ENCODE measurements around the gene HERC3.

Gene HERC3

DNA sequence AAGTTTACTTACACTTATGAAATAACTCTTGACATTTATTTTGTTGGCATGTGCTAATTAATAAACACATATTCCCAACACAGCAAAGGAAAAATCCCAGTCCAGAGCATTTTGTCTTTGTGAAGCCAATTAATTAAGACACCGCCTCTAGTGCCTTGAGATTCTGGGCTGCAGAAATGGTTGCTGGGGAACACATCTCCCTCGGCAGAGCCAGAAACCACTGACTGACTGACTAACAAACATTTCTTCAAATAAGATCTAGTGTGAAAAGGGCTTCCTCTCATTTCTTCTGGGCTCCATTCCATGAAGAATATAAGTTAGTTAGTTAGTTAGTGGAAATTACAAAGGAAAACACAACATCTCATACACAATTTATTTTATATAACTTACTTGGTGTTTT is 133.7 kb downstream of the HERC3 start:
- DNase-seq (ENCODE audit: low read depth, low spot score): no peak
- TF ChIP-seq, protein P1, sequence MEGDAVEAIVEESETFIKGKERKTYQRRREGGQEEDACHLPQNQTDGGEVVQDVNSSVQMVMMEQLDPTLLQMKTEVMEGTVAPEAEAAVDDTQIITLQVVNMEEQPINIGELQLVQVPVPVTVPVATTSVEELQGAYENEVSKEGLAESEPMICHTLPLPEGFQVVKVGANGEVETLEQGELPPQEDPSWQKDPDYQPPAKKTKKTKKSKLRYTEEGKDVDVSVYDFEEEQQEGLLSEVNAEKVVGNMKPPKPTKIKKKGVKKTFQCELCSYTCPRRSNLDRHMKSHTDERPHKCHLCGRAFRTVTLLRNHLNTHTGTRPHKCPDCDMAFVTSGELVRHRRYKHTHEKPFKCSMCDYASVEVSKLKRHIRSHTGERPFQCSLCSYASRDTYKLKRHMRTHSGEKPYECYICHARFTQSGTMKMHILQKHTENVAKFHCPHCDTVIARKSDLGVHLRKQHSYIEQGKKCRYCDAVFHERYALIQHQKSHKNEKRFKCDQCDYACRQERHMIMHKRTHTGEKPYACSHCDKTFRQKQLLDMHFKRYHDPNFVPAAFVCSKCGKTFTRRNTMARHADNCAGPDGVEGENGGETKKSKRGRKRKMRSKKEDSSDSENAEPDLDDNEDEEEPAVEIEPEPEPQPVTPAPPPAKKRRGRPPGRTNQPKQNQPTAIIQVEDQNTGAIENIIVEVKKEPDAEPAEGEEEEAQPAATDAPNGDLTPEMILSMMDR (IDR thresholded peaks at IDR 0.05; ENCODE audit: insufficient read depth, low read length, missing control alignments): no peak
- POLR2A ChIA-PET: no interaction called here

DNA sequence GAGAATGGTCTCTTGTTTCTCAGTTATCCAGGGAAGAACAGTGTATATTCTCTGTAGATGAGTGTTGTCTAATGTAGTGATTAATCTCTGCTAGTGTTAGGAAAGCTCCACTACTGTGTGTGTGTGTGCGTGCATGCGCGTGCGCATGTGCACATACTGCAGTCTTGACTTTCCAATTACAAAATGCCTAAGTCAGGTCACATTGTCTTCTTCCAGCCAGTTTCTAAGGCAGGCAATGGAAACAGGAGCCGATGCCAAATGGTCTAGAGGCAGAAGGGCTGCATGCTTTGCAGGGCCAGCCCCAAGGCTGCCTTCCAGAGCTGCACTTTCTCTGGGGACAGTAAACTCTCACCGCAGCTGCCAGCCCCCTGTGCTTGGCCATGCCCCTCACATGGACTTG is 135.9 kb downstream of the HERC3 start:
- CTCF ChIA-PET: no interaction called here
- POLR2A ChIA-PET: no interaction called here
- no peak overlapping the region for H3K4me3 ChIP-seq (ENCODE audit: low read depth, low read length)
- no peak for DNase-seq (ENCODE audit: low read depth, low spot score)
- TF ChIP-seq, protein P1 (IDR thresholded peaks at IDR 0.05; ENCODE audit: insufficient read depth, low read length, missing control alignments): no peak

More for the DNA sequence above, 133.7 kb downstream of the HERC3 start:
- CTCF ChIA-PET: interaction anchor here (0.9 to 1.5 kb wide), 6 partner anchors 8 to 66 kb away, joined by 3 to 5 read pairs (median 3); no protein-coding TSS in a partner anchor
- no peak overlapping the region for H3K4me3 ChIP-seq (ENCODE audit: low read depth, low read length)

DNA sequence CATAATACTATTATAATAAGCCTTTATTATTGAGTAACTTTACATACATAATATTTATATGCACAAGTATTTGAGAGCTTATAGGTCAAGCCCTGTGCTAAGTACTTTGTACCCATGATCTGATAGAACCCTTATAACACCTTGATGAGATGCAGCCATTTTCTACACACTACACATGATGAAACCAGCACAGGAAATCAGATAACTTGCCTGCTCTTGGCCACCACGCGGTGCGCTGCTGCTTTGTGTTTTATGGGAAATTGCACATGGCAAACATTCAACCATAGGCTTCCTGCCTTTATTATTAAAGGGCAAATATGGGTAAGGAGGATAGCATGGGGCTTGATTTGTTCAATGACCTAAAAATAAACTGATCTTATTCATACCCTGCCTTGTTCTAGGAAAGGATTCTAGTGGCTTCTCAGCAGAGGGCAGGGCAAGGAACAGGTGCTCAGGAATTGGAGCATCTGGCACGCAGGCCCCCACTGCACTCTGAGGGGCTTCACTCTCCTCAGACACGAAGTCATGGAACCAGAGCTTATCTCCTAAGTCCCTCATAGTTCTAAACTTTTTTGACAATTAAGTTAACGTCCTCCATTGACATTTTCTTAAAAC is 137.0 kb downstream of the HERC3 start:
- no peak for DNase-seq (ENCODE audit: low read depth, low spot score)
- TF ChIP-seq, protein P1 (IDR thresholded peaks at IDR 0.05; ENCODE audit: insufficient read depth, low read length, missing control alignments): no peak
- POLR2A ChIA-PET: no interaction called here
- CTCF ChIA-PET: no interaction called here
- no peak overlapping the region for H3K4me3 ChIP-seq (ENCODE audit: low read depth, low read length)

DNA sequence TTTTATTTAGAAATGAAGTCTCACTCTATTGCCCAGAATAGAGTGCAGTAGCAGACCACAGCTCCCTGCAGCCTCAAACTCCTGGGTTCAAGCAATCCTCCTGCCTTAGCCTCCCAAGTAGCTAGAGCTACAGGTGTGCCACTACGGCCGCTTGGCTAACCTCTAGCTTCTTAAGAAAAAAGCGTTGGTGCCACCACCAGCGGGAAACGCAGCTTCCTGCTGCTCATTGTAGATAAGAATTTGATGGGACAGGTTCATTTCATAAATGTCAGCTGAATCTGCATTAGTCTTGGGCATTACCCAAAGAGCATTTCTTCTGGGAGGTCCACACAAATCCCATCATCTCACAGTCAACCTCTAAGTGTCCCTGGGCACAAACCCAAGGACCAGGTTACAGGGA is 138.5 kb downstream of the HERC3 start:
- DNase-seq (ENCODE audit: low read depth, low spot score): no peak
- TF ChIP-seq, protein P1 (IDR thresholded peaks at IDR 0.05; ENCODE audit: insufficient read depth, low read length, missing control alignments): no peak
- ChIA-PET POLR2A (interaction anchor here (0.7 kb wide), 1 partner anchor 107 kb away, joined by 3 read pairs; no protein-coding TSS in a partner anchor), CTCF (interaction anchor here (1.1 to 1.7 kb wide), 2 partner anchors 25 to 191 kb away, joined by 3 to 4 read pairs; no protein-coding TSS in a partner anchor)
- H3K4me3 ChIP-seq (ENCODE audit: low read depth, low read length): no peak overlapping the region

DNA sequence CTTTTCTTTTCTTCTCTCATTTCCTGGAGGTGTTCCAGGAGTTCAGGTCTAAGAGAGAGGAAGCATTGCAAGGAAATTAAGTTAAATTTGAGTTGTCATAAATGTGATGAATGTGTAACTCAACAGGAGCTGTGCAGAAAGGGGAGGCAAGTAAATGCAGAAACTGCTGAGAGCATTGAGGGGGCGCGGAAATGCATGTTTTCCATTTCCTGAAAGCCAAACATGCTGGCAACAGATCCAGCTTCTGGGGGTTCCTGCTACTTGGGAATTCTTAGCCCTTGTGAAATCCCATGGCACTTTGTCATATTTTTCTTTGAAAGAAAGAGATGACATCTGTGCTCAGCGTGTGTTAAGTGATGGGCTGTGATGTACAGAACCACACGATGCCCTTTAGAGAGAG is 139.1 kb downstream of the HERC3 start:
- POLR2A ChIA-PET: interaction anchor here (0.7 kb wide), 1 partner anchor 108 kb away, joined by 3 read pairs; no protein-coding TSS in a partner anchor

DNA sequence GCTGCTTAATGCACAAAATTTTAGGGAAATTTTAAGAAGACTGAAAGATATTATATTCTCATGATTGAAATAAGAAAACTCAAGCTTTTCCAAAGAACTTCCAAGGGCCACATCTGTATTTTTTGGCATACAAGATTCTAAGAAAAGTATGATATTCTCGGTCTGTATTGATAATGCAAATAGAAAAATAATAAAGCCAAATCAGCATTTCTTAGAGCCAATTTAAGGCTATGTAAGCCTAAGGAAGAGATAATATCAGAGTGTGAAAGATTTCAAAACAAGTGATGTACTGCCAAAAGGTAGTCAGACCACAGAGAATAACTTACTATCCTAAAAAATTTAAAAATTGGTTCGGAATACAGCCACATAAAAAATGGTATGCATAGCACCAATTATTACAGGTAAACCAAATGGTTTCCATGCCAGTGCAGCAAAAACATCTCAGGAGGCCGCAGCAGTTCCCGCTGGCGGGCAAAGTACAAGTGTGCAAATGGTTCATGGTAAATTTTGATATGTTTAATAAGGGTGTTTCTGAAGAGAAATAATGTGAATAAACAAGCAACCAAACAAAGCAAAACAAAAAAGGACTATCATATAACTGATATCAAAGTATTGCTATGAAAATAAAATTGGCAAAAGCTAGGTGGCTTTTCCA is 140.6 kb downstream of the HERC3 start:
- TF ChIP-seq, protein P1 (IDR thresholded peaks at IDR 0.05; ENCODE audit: insufficient read depth, low read length, missing control alignments): no peak
- POLR2A ChIA-PET: no interaction called here
- no peak for DNase-seq (ENCODE audit: low read depth, low spot score)
- no peak overlapping the region for H3K4me3 ChIP-seq (ENCODE audit: low read depth, low read length)
- CTCF ChIA-PET: no interaction called here

More for the DNA sequence above, 139.1 kb downstream of the HERC3 start:
- no peak overlapping the region for H3K4me3 ChIP-seq (ENCODE audit: low read depth, low read length)
- no peak for DNase-seq (ENCODE audit: low read depth, low spot score)
- CTCF ChIA-PET: interaction anchor here (0.7 to 1.7 kb wide), 3 partner anchors 25 to 291 kb away, joined by 3 to 4 read pairs (median 3); no protein-coding TSS in a partner anchor
- TF ChIP-seq, protein P1 (IDR thresholded peaks at IDR 0.05; ENCODE audit: insufficient read depth, low read length, missing control alignments): no peak

Data from AG04449 (cell line).